Mononuclear cell (primary cell): ENCODE measurements around the gene TRAPPC3L. TPM values are rescaled to one million over a fixed set of nuclear protein-coding genes. Genes with fewer than 3 reads are reported as not detected.

ENCODE experiments used
- H3K27me3 ChIP-seq: 2 replicates; pipeline ENCODE4 v1.6.0; 2011; ENCODE audit warnings: low read length, control low read depth; ENCODE audit not compliant: insufficient read depth
- H3K4me1 ChIP-seq: 2 replicates; pipeline ENCODE4 v1.5.1; 2011; ENCODE audit warnings: mild to moderate bottlenecking, low read length, control low read depth; ENCODE audit not compliant: insufficient read depth
- H3K4me3 ChIP-seq: 2 replicates; pipeline ENCODE4 v1.5.1; 2011; ENCODE audit warnings: mild to moderate bottlenecking, low read length, moderate library complexity
- H3K9me3 ChIP-seq: 2 replicates; pipeline ENCODE4 v1.5.1; 2011; ENCODE audit warnings: low read depth, mild to moderate bottlenecking, control low read depth, low read length
- total RNA-seq: library from RNA; depleted of rRNA; stranded (reverse); fragments of >200 nt; gene quantifications from one replicate; pipeline ENCODE4 v1.2.3, GENCODE V29; 2012

TRAPPC3L gene
- total RNA-seq, 1 donor: 2.1 TPM

DNA sequence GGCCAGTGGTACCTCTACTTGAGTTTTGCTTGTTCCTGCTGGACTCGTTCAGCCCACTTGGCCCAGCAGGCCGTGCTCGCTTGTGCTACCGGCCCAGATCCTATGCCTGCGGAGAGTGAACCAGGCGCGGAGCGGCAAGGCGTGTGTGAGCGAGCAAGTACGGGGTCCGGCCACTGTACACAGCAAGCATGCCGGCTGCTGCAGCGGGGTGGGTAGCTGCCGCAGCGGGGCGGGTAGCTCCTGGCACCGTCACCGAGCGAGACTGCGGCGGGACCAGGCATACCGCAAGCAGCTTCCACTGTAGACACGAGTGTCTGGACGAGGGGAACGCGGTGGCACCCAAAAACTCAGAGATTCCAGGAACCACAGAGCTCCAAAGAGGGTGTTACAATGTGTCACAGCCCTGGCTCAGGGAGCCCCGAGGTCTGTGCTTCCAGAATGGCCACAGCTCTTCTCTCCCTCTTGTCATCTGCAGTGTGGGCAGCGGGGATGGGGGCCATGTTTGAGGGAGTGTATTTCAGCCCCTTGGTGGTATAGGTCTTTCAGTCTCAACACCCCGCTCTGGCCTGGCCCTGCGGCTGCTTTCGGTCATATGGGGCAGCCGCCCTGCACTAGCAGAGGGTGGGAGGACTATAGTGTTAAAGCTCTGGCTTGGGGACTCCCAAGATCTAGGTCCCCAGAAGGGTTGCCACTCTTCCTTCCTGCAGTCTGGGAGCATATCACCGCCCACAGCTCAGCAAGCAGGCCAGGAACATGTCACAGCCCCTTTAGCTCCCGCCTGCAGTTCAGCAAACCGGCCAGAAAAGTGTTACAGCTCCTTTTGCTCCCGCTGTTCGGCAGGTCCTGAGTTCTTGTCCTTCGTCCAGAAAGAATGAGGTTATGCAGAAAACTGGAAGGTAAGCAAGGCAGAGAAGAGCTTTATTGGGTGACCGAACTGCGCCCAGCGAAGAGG, 19.7 kb upstream of the TRAPPC3L start:
- H3K9me3 ChIP-seq: no peaks in the 10 kb centered on the region
- no peaks in the 10 kb centered on the region for H3K27me3 ChIP-seq
- H3K4me3 ChIP-seq: no peak overlapping the region
- peaks cover 19% of the 10 kb centered on the region for H3K4me1 ChIP-seq

GRCh38 chr6:116564311-116564710, 18.8 kb upstream of the TRAPPC3L start:
- no peaks in the 10 kb centered on the region for H3K9me3 ChIP-seq
- no peak overlapping the region for H3K4me3 ChIP-seq
- peaks cover 13% of the 10 kb centered on the region for H3K4me1 ChIP-seq
- H3K27me3 ChIP-seq: no peaks in the 10 kb centered on the region

DNA sequence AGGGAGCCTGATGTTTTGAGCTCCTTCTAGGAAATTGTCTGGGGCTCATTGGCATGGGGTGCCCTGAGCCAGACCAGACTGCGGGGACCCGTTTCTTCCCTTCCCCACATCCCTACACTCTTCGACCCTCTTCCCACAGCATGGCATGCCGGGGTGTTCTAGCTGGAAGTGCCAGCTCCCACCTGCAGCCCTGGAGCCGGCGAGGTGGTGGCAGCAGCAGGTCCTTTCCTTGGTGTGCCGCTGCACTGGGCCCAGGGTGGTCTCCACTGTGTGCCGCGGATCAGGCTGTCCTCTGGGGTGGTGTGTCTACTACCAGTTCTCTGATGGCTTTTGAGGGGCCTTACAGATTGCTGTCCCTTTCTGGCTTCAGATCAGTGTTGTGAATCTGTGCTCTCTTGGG, 18.3 kb upstream of the TRAPPC3L start:
- no peak overlapping the region for H3K4me3 ChIP-seq
- peaks cover 8% of the 10 kb centered on the region for H3K4me1 ChIP-seq
- H3K27me3 ChIP-seq: no peaks in the 10 kb centered on the region
- H3K9me3 ChIP-seq: no peaks in the 10 kb centered on the region

DNA sequence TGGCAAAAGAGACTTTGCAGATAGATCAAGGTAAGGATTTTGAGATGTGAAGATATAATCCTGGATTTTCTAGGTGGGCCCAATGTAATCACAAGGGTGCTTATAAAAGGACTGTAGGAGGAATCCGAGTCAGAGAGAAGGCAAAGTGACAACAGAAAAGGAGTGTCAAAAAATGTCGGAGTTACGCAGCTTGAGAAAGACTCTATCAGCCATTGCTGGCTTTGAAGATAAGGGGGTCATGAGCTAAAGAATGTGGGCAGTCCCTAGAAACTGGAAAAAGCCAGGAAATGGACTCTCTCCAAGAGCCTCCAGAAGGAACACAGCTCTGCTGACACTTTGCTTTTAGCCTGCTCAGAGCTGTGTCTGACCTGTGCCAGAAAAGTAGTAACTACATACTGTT, 17.1 kb upstream of the TRAPPC3L start:
- H3K4me3 ChIP-seq: no peak overlapping the region
- no peaks in the 10 kb centered on the region for H3K4me1 ChIP-seq
- no peaks in the 10 kb centered on the region for H3K9me3 ChIP-seq
- no peaks in the 10 kb centered on the region for H3K27me3 ChIP-seq

DNA sequence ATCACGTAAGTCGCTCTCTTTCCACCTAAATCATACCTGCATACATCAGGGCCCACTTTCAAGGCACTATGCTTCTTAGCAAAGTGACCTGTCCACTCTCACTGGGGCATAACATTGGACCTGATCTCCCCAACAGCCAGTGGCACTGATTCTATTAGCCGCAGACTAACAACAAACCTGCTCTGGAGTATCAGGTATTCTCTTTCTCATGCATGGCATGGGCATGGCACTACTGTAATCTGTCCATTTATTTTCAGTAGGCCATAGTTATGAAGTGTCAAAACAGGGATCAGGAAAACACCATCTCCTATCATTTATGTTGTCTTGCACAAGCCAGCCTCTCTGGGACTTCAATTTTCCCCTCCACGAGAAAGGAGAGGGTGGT, 16.5 kb upstream of the TRAPPC3L start:
- Histone ChIP-seq H3K4me3 (no peak overlapping the region), H3K27me3 (no peaks in the 10 kb centered on the region), H3K4me1 (no peaks in the 10 kb centered on the region), H3K9me3 (no peaks in the 10 kb centered on the region)

- Histone ChIP-seq H3K27me3 (no peaks in the 10 kb centered on the region), H3K9me3 (no peaks in the 10 kb centered on the region), H3K4me1 (no peaks in the 10 kb centered on the region), H3K4me3 (no peak overlapping the region)
These were observed 16.0 kb upstream of the TRAPPC3L start for GRCh38 chr6:116561377-116562018.

- Histone ChIP-seq H3K4me3 (no peak overlapping the region), H3K9me3 (no peaks in the 10 kb centered on the region), H3K4me1 (no peaks in the 10 kb centered on the region), H3K27me3 (no peaks in the 10 kb centered on the region)
These were observed 14.6 kb upstream of the TRAPPC3L start for GRCh38 chr6:116560130-116560529.

- H3K4me1 ChIP-seq: no peaks in the 10 kb centered on the region
- H3K9me3 ChIP-seq: no peaks in the 10 kb centered on the region
- peaks cover 7% of the 10 kb centered on the region for H3K27me3 ChIP-seq
- no peak overlapping the region for H3K4me3 ChIP-seq
These were observed 12.4 kb upstream of the TRAPPC3L start for GRCh38 chr6:116557893-116558292.

GRCh38 chr6:116556814-116557415, 11.4 kb upstream of the TRAPPC3L start:
- Histone ChIP-seq H3K4me1 (no peaks in the 10 kb centered on the region), H3K9me3 (no peaks in the 10 kb centered on the region), H3K27me3 (peaks cover 9% of the 10 kb centered on the region), H3K4me3 (no peak overlapping the region)

- Histone ChIP-seq H3K27me3 (peaks cover 14% of the 10 kb centered on the region), H3K4me3 (no peak overlapping the region), H3K4me1 (no peaks in the 10 kb centered on the region), H3K9me3 (no peaks in the 10 kb centered on the region)
These were observed 10.6 kb upstream of the TRAPPC3L start for GRCh38 chr6:116556065-116556464.

DNA sequence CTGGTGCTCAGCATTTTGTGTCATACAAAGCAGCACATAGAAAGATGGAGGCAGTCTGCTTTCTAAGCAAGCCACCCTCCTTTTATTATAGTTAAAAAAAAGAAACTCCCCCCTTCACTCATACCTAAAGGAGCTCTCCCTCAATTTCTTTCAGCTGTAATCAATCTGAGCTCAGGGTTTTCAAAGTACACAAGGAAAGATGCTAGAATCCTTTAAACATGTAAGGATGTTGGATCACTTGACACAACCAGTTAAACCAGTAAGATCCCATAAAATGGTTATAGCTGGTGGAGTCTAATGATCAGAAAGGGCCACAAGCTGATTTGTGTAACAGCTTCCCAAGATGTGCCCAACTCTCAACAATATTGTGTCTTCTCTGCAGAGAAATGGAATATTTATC, 8.0 kb upstream of the TRAPPC3L start, which contains the start of gene CALHM4:
Gene CALHM4, plus strand, starts transcription at position 301 of the 400 bp plus-strand sequence. Its CDS starts 43 bp downstream, at position 344.
- H3K9me3 ChIP-seq: no peaks in the 10 kb centered on the region
- H3K4me3 ChIP-seq: no peak within 1 kb of the TSS
- no peaks in the 10 kb centered on the region for H3K4me1 ChIP-seq
- H3K27me3 ChIP-seq: peaks cover 14% of the 10 kb centered on the region

- Histone ChIP-seq H3K9me3 (no peaks in the 10 kb centered on the region), H3K4me3 (no peak overlapping the region), H3K27me3 (peaks cover 14% of the 10 kb centered on the region), H3K4me1 (no peaks in the 10 kb centered on the region)
These were observed 5.3 kb upstream of the TRAPPC3L start for GRCh38 chr6:116550796-116551195.

- Histone ChIP-seq H3K4me3 (no peak overlapping the region), H3K9me3 (no peaks in the 10 kb centered on the region), H3K27me3 (peaks cover 8% of the 10 kb centered on the region), H3K4me1 (no peaks in the 10 kb centered on the region)
These were observed 1.9 kb upstream of the TRAPPC3L start for GRCh38 chr6:116547358-116547757.

GRCh38 chr6:116543149-116543548, 2.3 kb downstream of the TRAPPC3L start:
- Histone ChIP-seq H3K9me3 (no peaks in the 10 kb centered on the region), H3K27me3 (peaks cover 6% of the 10 kb centered on the region), H3K4me1 (no peaks in the 10 kb centered on the region), H3K4me3 (no peak overlapping the region)

DNA sequence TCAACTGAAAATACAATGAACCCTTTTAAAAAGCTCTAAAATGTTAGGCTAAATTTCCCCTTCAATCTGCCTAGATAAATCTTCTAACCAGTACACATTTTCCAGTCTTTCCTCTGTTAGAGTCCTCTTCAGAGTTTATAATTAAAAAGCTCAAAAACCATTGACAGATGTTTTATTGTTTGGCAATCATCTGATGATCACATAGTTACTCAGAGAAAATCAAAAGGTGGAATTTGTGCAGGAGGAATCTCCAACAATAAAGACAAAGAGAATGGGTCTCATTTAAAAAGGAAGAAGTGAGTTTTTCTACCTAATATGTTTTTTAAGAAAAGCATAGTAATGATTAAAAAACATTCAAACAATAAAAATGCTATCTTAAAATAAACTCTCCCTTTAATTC, 3.1 kb downstream of the TRAPPC3L start:
- Histone ChIP-seq H3K4me3 (no peak overlapping the region), H3K4me1 (no peaks in the 10 kb centered on the region), H3K9me3 (no peaks in the 10 kb centered on the region), H3K27me3 (peaks cover 6% of the 10 kb centered on the region)
